Fibroblast of lung (primary cell): ENCODE data around the gene SMAD2. TPM values are rescaled to one million over a fixed set of nuclear protein-coding genes. Genes with fewer than 3 reads are reported as not detected.

Source experiments
- DNase-seq, 2 donors: peaks; one replicate each; pipeline versions ENCODE4 v3.0.0 to v3.0.0-alpha.2; 2010; ENCODE audit warnings: low read depth in 2 of 2
- H2AFZ ChIP-seq: 2 replicates; pipeline ENCODE4 v1.5.1; 2012; ENCODE audit warnings: low read length, control low read depth, inconsistent platforms
- H3K27ac ChIP-seq: 2 replicates; pipeline ENCODE4 v1.5.1; 2011; ENCODE audit warnings: low read length, control low read depth; ENCODE audit not compliant: insufficient read depth
- H3K27me3 ChIP-seq: 2 replicates; pipeline ENCODE4 v1.5.1; 2011; ENCODE audit warnings: mild to moderate bottlenecking, low read length; ENCODE audit not compliant: control insufficient read depth, insufficient read depth
- H3K36me3 ChIP-seq: 2 replicates; pipeline ENCODE4 v1.5.1; 2011; ENCODE audit warnings: low read length; ENCODE audit not compliant: control insufficient read depth, insufficient read depth
- H3K4me1 ChIP-seq: 2 replicates; pipeline ENCODE4 v1.5.1; 2011; ENCODE audit warnings: low read length; ENCODE audit not compliant: control insufficient read depth, insufficient read depth; ENCODE audit errors: extremely low read depth
- H3K4me2 ChIP-seq: 2 replicates; pipeline ENCODE4 v1.5.1; 2011; ENCODE audit warnings: low read length, control low read depth; ENCODE audit not compliant: insufficient read depth; ENCODE audit errors: extremely low read depth
- H3K4me3 ChIP-seq, 4 experiments: fragments of 200-600 bp in 1 of 4; sonication (generic) in 1 of 4; replicated peaks in 1 of 4; 2 replicates each; pipeline ENCODE4 v1.5.1; 2011 to 2016; ENCODE audit warnings: low read length in 4 of 4, low read depth in 3 of 4, mild to moderate bottlenecking in 3 of 4, control low read depth in 2 of 4, inconsistent platforms in 1 of 4, mixed read lengths in 1 of 4; ENCODE audit not compliant: insufficient read depth in 1 of 4; ENCODE audit errors: control extremely low read depth in 1 of 4
- H3K79me2 ChIP-seq: 2 replicates; pipeline ENCODE4 v1.5.1; 2012; ENCODE audit warnings: mild to moderate bottlenecking, low read length, inconsistent platforms; ENCODE audit not compliant: control insufficient read depth, insufficient read depth
- H3K9ac ChIP-seq: 2 replicates; pipeline ENCODE4 v1.5.1; 2011; ENCODE audit warnings: mild to moderate bottlenecking, low read length, control low read depth; ENCODE audit not compliant: insufficient read depth
- H3K9me3 ChIP-seq: 2 replicates; pipeline ENCODE4 v1.5.1; 2012; ENCODE audit warnings: low read depth, low read length; ENCODE audit not compliant: control insufficient read depth, insufficient read depth
- H4K20me1 ChIP-seq: 2 replicates; pipeline ENCODE4 v1.5.1; 2011; ENCODE audit warnings: low read length; ENCODE audit not compliant: control insufficient read depth, insufficient read depth; ENCODE audit errors: extremely low read depth
- CTCF ChIP-seq, 2 donors: IDR thresholded peaks in 1 of 2; conservative IDR thresholded peaks in 1 of 2; 1 replicate in 1 of 2; 2 replicates in 1 of 2; pipeline ENCODE4 v1.5.1; 2011 to 2012; ENCODE audit warnings: low read length in 2 of 2, control low read depth in 1 of 2, inconsistent platforms in 1 of 2, low read depth in 1 of 2, mild to moderate bottlenecking in 1 of 2
- EZH2 ChIP-seq: IDR thresholded peaks from 2 replicates; pipeline ENCODE4 v1.5.1; 2012; ENCODE audit warnings: low read length, control low read depth, mild to moderate bottlenecking; ENCODE audit errors: missing control alignments
- polyA plus RNA-seq, 2 donors: library from polyadenylated mRNA; depleted of rRNA in 1 of 2; stranded (reverse) in 1 of 2; unstranded in 1 of 2; fragments of >200 nt; gene quantifications; 2 replicates each; pipeline ENCODE4 v1.2.1, GENCODE V29; 2011 to 2012; ENCODE audit warnings: missing spikeins in 1 of 2
- total RNA-seq: library from RNA; depleted of rRNA; stranded (reverse); fragments of >200 nt; gene quantifications from 2 replicates; pipeline ENCODE4 v1.2.1, GENCODE V29; 2014

Gene SMAD2
- total and polyA plus RNA-seq, 2 donors (not counting 1 experiment from before 2014, with no cell fraction given), result 76.0 to 111 TPM

DNA sequence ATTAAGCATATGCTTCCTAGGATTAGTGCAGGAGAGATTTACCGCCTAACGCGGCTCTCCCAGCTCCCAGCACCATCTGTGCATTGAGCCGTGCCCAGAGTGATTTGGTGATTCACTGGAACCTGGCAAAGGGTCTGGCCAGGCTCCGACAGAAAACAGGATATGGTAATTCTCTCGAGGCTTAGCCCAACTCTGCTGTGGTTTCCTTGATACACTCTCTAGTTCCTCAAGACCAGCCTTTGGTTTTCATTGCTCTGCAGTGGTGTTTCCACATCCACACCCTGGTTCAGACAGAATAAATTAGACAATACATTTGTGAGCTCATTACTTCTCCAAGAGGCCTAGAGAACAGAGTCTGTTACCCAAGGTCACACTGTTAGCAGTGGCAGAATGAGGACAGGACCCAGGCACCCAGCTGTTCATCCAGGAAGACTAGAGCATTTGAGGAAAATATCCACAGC, 23.0 kb upstream of the SMAD2 start:
- no peaks in the 10 kb centered on the region for H4K20me1 ChIP-seq
- no peaks in the 10 kb centered on the region for H3K27me3 ChIP-seq
- H3K4me1 ChIP-seq, result no peaks in the 10 kb centered on the region
- TF ChIP-seq CTCF (conservative IDR thresholded peaks at IDR 0.05 in 1 of 2, IDR thresholded peaks at IDR 0.05 in 1 of 2; ENCODE audit: low read depth in 1 of 2, low read length in 2 of 2) (no peak), EZH2 (no peak)
- H2AFZ ChIP-seq, result no peak overlapping the region
- no peak overlapping the region for H3K4me2 ChIP-seq
- H3K4me3 ChIP-seq, result no peak overlapping the region
- peak in 1 of 2 donors; percentile 78 for DNase-seq
- no peak overlapping the region for H3K9ac ChIP-seq
- no peak overlapping the region for H3K27ac ChIP-seq
- no peaks in the 10 kb centered on the region for H3K79me2 ChIP-seq
- no peaks in the 10 kb centered on the region for H3K36me3 ChIP-seq
- H3K9me3 ChIP-seq, result no peaks in the 10 kb centered on the region

DNA sequence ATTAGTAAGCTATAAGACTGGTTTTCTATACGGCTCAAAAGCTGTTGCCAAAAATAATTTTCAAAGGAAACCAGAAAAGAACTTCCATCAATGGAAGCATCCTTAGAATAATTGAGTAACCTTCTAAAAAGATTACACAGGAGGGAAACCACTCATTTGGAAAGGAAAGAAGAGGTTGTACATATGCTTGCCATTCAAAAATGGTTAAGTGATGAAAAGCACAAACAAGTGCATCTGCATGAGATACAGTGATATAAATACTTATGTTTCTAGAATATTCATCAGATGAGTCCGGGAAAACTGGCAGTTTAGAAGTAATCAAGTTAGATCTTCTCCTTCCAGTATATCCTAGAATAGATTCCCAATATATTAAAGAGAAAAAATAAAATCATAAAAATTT, 20.1 kb upstream of the SMAD2 start:
- no peak for TF ChIP-seq CTCF (conservative IDR thresholded peaks at IDR 0.05 in 1 of 2, IDR thresholded peaks at IDR 0.05 in 1 of 2; ENCODE audit: low read depth in 1 of 2, low read length in 2 of 2)
- TF ChIP-seq EZH2, result no peak
- no peak overlapping the region for H2AFZ ChIP-seq
- no peaks in the 10 kb centered on the region for H3K27me3 ChIP-seq
- H3K79me2 ChIP-seq, result no peaks in the 10 kb centered on the region
- no peaks in the 10 kb centered on the region for H4K20me1 ChIP-seq
- no peak overlapping the region for H3K9ac ChIP-seq
- H3K4me2 ChIP-seq, result no peak overlapping the region
- H3K4me1 ChIP-seq, result no peaks in the 10 kb centered on the region
- DNase-seq, result no peak
- no peak overlapping the region for H3K4me3 ChIP-seq
- no peak overlapping the region for H3K27ac ChIP-seq
- no peaks in the 10 kb centered on the region for H3K9me3 ChIP-seq
- no peaks in the 10 kb centered on the region for H3K36me3 ChIP-seq

- H3K9ac ChIP-seq, result no peak overlapping the region
- no peak for TF ChIP-seq EZH2
- no peak for TF ChIP-seq CTCF (conservative IDR thresholded peaks at IDR 0.05 in 1 of 2, IDR thresholded peaks at IDR 0.05 in 1 of 2; ENCODE audit: low read depth in 1 of 2, low read length in 2 of 2)
- no peaks in the 10 kb centered on the region for H3K36me3 ChIP-seq
- H2AFZ ChIP-seq, result no peak overlapping the region
- H3K79me2 ChIP-seq, result no peaks in the 10 kb centered on the region
- no peaks in the 10 kb centered on the region for H3K27me3 ChIP-seq
- no peak overlapping the region for H3K4me3 ChIP-seq
- H3K9me3 ChIP-seq, result no peaks in the 10 kb centered on the region
- no peak for DNase-seq
- H3K27ac ChIP-seq, result no peak overlapping the region
- H3K4me2 ChIP-seq, result no peak overlapping the region
- H4K20me1 ChIP-seq, result no peaks in the 10 kb centered on the region
- no peaks in the 10 kb centered on the region for H3K4me1 ChIP-seq
Observed at GRCh38 chr18:47949202-47949601, 18.7 kb upstream of the SMAD2 start.
